Cardiac muscle cell (in vitro differentiated cells and primary cell): ENCODE results near the gene FBXO9. TPM values are rescaled to one million over a fixed set of nuclear protein-coding genes. Genes with fewer than 3 reads are reported as not detected.
"Not testable (repeated sequence)": the region's sequence is repeated elsewhere in the genome, so short reads cannot be mapped to it uniquely, and the experiment has no call there.

ENCODE experiments used
- DNase-seq, 2 donors: peaks; one replicate each; pipeline versions ENCODE4 v3.0.0 to v3.0.0-alpha.2; 2010 to 2017; ENCODE audit warnings: low read depth in 1 of 2, low spot score in 1 of 2
- H3K27ac ChIP-seq: fragments of 200-600 bp; sonication (generic); 2 replicates; pipeline ENCODE4 v1.5.1; 2016
- H3K27me3 ChIP-seq: fragments of 200-600 bp; sonication (generic); 2 replicates; pipeline ENCODE4 v1.6.0; 2016; ENCODE audit warnings: control low read depth
- H3K36me3 ChIP-seq: fragments of 200-600 bp; sonication (generic); 2 replicates; pipeline ENCODE4 v1.5.1; 2016; ENCODE audit warnings: control low read depth
- H3K4me1 ChIP-seq: fragments of 200-600 bp; sonication (generic); 2 replicates; pipeline ENCODE4 v1.8.1; 2017; ENCODE audit warnings: low read depth, mild to moderate bottlenecking, mixed run types
- H3K4me3 ChIP-seq: fragments of 200-600 bp; sonication (generic); 2 replicates; pipeline ENCODE4 v1.5.1; 2016; ENCODE audit warnings: mild to moderate bottlenecking
- H3K9me3 ChIP-seq: fragments of 200-600 bp; sonication (generic); 2 replicates; pipeline ENCODE4 v1.5.1; 2017; ENCODE audit warnings: low read depth, mild to moderate bottlenecking, control low read depth
- CTCF ChIP-seq: IDR thresholded peaks from 2 replicates; pipeline ENCODE4 v1.5.1; 2012; ENCODE audit warnings: low read depth, mild to moderate bottlenecking, low read length
- polyA plus RNA-seq: library from polyadenylated mRNA; unstranded; fragments of >200 nt; fragmentation: Nextera tagmentation; extraction: Ambion mirVana; gene quantifications from 2 replicates; pipeline ENCODE4 v1.2.1, GENCODE V29; 2016
- total RNA-seq: library from RNA; depleted of rRNA; stranded (reverse); fragments of >200 nt; gene quantifications from 2 replicates; pipeline ENCODE4 v1.2.3, GENCODE V29; 2016

The FBXO9 gene
- total and polyA plus RNA-seq, 2 experiments from 2014 or later = 69.9 to 182 TPM

DNA sequence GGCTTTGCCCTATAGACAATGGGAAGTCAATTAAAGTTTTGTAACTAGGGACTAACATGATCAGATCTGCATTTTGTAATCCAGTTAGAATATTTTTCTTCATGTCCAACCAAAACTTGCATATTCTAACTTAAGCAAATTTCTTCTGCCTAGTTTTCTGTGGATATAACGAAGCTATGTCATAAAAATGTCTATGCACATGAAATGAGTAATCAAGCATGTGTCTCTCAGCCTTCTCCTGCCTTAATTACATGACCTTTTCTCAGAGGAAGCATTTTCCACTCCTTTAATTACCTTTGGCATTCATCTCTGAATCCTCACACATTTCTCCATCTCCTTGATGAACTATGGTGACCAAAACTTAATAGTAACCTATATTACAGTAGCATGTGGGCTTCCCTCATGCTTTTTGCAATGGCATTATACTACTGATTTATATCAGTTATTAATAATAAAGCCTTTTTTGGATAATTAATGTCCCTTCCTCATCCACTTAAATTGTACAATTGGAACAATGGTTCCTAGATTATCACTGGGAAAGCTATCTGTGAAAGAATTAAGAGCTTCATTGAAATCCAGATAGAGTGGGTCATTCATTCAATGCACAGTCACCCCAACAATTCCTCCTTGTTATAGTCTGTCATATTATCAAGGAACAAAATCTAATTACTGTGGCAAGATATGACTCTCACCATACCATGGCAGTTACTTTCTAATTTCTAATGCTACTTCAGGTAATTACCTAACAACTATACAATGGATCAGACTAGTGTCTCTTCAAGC lies 19.1 kb upstream of the FBXO9 start:
- DNase-seq = no peak
- TF ChIP-seq CTCF = no peak
- H3K4me1 ChIP-seq = peaks cover 35% of the 10 kb centered on the region
- H3K4me3 ChIP-seq = no peak overlapping the region
- H3K27ac ChIP-seq = no peak overlapping the region
- H3K9me3 ChIP-seq = no peaks in the 10 kb centered on the region
- no peaks in the 10 kb centered on the region for H3K27me3 ChIP-seq
- peaks cover 2% of the 10 kb centered on the region for H3K36me3 ChIP-seq

GRCh38 chr6:53048431-53049195 lies 16.6 kb upstream of the FBXO9 start:
- TF ChIP-seq CTCF = no peak
- Histone ChIP-seq H3K27me3 (no peaks in the 10 kb centered on the region), H3K4me1 (peaks cover 26% of the 10 kb centered on the region), H3K36me3 (no peaks in the 10 kb centered on the region), H3K27ac (peak overlapping the region; percentile 91), H3K9me3 (no peaks in the 10 kb centered on the region), H3K4me3 (no peak overlapping the region)
- DNase-seq = peak in 1 of 2 donors; percentile 93

DNA sequence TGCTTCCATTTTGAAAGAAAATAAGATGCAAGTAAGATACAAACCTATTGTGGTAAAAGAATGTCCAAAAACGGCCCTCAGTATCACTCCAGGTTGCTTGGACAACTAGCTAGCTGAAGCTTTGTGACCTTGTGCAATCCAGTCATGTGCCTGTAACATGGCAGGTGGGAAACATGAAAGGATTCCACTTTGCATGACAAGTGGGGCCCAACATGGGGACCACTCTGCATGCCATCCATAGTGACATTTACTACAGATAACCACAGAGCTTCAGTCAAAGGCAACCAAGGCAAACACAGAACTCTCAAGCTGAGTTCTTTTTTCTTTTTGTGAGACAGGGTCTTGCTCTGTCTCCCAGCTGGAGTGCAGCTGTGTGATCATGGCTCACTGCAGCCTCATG lies 15.8 kb upstream of the FBXO9 start:
- TF ChIP-seq CTCF = no peak
- peaks cover 19% of the 10 kb centered on the region for H3K4me1 ChIP-seq
- H3K27ac ChIP-seq = peak overlapping the region; percentile 91
- DNase-seq = peak in 1 of 2 donors; percentile 78
- no peaks in the 10 kb centered on the region for H3K36me3 ChIP-seq
- H3K27me3 ChIP-seq = no peaks in the 10 kb centered on the region
- H3K4me3 ChIP-seq = no peak overlapping the region
- no peaks in the 10 kb centered on the region for H3K9me3 ChIP-seq

GRCh38 chr6:53052152-53052551 lies 13.1 kb upstream of the FBXO9 start:
- not testable (repeated sequence) for H3K9me3 ChIP-seq, H3K36me3 ChIP-seq, H3K27ac ChIP-seq, H3K4me3 ChIP-seq, H3K27me3 ChIP-seq, DNase-seq
- peaks cover 31% of the 10 kb centered on the region for H3K4me1 ChIP-seq

DNA sequence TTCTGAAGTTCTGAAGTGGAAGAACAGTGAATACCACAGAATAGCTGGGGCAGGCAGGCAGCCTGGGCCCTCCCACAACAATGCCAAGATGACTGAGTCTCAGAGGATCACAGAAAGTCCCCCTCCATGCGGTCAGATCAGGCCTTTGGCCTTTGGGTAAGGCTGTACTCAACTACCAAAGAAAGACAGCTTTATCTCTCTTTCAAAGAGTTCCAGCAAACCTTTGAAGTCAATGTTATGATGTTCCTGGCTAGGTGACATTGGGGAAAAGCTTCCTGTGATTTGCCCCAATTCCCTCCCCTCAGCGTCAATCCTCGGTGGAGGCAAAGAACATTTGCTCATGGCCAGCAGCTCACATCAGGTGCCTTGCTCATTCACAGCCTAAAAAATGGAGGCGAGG lies 10.7 kb upstream of the FBXO9 start:
- no peak for TF ChIP-seq CTCF
- H3K4me1 ChIP-seq = peaks cover 41% of the 10 kb centered on the region

DNA sequence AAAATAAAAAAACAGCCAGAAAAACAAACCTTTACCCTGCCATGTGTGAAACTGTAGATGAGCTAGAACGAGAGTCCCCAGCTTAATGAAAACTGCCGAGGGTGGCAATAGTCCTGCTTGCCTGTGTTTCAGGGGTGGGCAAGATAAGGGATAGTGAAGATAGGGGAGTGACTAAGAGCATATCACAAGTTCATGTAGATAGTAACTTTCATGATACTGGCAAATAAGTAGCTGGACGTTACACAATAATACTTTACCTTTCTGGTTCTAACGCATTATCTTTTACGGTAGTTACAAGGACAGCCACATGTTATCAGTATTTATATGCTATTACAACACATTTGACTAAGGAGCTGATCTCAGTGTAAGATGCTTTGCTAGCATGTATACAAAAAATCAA lies 9.3 kb upstream of the FBXO9 start:
- H3K4me1 ChIP-seq = peaks cover 42% of the 10 kb centered on the region
- no peaks in the 10 kb centered on the region for H3K27me3 ChIP-seq
- H3K36me3 ChIP-seq = no peaks in the 10 kb centered on the region
- no peaks in the 10 kb centered on the region for H3K9me3 ChIP-seq
- H3K4me3 ChIP-seq = no peak overlapping the region
- TF ChIP-seq CTCF = no peak
- H3K27ac ChIP-seq = no peak overlapping the region
- no peak for DNase-seq

More for the DNA sequence above, 10.7 kb upstream of the FBXO9 start:
- Histone ChIP-seq H3K9me3 (no peaks in the 10 kb centered on the region), H3K36me3 (no peaks in the 10 kb centered on the region), H3K4me3 (no peak overlapping the region), H3K27ac (no peak overlapping the region), H3K27me3 (no peaks in the 10 kb centered on the region)
- no peak for DNase-seq
